ENCODE measurements around the gene EXOC3L4.

GRCh38 chr14:103123634-103124500, 29.3 kb downstream of the EXOC3L4 start:
- TF ChIP-seq POLR2A (IDR thresholded peaks at IDR 0.05; ENCODE audit: low read length) = no peak
- no peak for TF ChIP-seq GATA1 (IDR thresholded peaks at IDR 0.05; ENCODE audit: low read depth, low read length)
